ENCODE measurements around the gene RCAN1. TPM values are rescaled to one million over a fixed set of nuclear protein-coding genes. Genes with fewer than 3 reads are reported as not detected.
"Not testable (repeated sequence)": the region's sequence is repeated elsewhere in the genome, so short reads cannot be mapped to it uniquely, and the experiment has no call there.

Gene RCAN1
- total and polyA plus RNA-seq, 2 of the 13 experiments (the other 11 are each of a cell fraction or from before 2014, with no cell fraction given): 9.4 to 34.1 TPM

DNA sequence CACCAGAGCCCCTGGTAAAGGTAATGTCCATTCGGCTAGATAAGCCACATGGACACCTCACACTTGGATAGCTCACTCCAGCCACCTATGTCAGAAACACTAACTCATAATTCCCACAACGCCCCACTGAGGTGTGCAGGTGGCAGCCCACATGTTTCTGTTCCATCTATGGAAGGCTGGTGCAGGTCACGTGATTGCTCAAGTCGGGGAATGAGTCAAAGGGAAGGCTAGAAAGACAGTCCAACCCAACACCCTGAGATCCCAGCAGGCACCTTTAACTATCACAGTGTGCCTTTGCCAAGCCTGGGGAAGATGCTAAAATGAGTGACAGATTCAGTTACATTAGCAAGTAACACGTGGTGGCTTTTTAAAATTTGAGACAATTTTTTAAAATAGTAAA is 57.7 kb downstream of the RCAN1 start (continued):
- TF ChIP-seq ETV5 (CRISPR knock-in tag; IDR thresholded peaks at IDR 0.05; ENCODE audit: borderline replicate concordance): no peak
- TF ChIP-seq ZNF773 (CRISPR knock-in tag; IDR thresholded peaks at IDR 0.05; ENCODE audit: borderline replicate concordance): no peak

DNA sequence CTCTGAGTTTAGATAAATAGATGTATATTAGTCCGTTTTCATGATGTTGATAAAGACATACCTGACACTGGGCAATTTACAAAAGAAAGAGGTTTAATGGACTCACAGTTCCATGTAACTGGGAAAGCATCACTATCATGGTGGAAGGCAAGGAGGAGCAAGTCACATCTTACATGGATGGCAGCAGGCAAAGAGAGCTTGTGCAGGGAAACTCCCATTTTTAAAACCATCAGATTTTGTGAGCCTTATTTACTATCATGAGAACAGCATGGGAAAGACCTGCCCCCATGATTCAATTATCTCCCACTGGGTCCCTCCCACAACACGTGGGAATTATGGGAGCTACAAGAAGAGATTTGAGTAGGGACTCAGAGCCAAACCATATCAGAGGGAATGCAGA is 60.2 kb downstream of the RCAN1 start:
- H4K20me1 ChIP-seq (ENCODE audit: insufficient read depth, low read length); H2AFZ ChIP-seq (ENCODE audit: low read length); H3K9me3 ChIP-seq (ENCODE audit: low read length); BruUV-seq (replicated peaks); in situ Hi-C loops (cut with HindIII; ENCODE audit: extremely low pct_ligation_motif_present, low pct_unique_long_range_greater_than_20kb); H3K79me2 ChIP-seq (ENCODE audit: insufficient read depth, low read length); H3K9ac ChIP-seq (ENCODE audit: insufficient read depth, low read depth, low read length); H3K27ac ChIP-seq (ENCODE audit: extremely low read length, insufficient read depth, low read length); DNase-seq (ENCODE audit: low spot score); H3K4me1 ChIP-seq (ENCODE audit: insufficient read depth, low read length); POLR2A ChIA-PET; H3K36me3 ChIP-seq (replicated peaks in 1 of 2; ENCODE audit: control insufficient read depth in 1 of 2, insufficient read depth in 2 of 2, low read length in 2 of 2); FAIRE-seq; CTCF ChIA-PET (ENCODE audit: low intra/inter-chr PET ratio, low total read pairs); H3K27me3 ChIP-seq (ENCODE audit: control insufficient read depth in 1 of 2, insufficient read depth in 2 of 2, low read length in 2 of 2); H3K4me2 ChIP-seq (ENCODE audit: low read depth, low read length); ATAC-seq; H3K4me3 ChIP-seq (replicated peaks in 1 of 3; ENCODE audit: insufficient read depth in 1 of 3, low read depth in 2 of 3, low read length in 3 of 3); intact Hi-C loops (cut with micrococcal nuclease; ENCODE audit: unreplicated experiment): not testable (repeated sequence)
- WGBS (ENCODE audit: low lambda C conversion rate): 79% methylated on average over 2 of the region's 2 CpGs

DNA sequence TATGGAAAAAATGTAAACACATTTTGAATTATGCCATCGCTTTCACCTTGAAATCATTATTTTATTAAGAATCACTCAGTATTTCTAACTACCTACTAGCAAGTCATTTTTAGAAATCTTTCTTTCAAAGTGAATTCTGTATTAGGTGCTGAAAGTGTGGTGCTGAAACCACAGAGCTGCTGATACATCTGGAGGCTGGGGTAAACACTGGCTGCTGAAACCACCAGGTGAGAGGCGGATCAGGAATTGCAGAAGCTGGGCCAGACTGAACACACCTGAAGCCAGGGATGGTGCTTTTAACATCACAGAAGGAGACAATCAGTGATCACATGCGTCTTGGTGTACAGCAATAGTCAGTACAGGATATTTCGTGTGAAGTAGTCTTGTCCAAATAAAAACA is 60.7 kb downstream of the RCAN1 start:
- H3K27me3 ChIP-seq (ENCODE audit: control insufficient read depth in 1 of 2, insufficient read depth in 2 of 2, low read length in 2 of 2): no peaks in the 10 kb centered on the region
- no peak overlapping the region for H3K9ac ChIP-seq (ENCODE audit: insufficient read depth, low read depth, low read length)
- WGBS (ENCODE audit: low lambda C conversion rate): 90% methylated on average over 4 of the region's 4 CpGs
- H3K36me3 ChIP-seq (replicated peaks in 1 of 2; ENCODE audit: control insufficient read depth in 1 of 2, insufficient read depth in 2 of 2, low read length in 2 of 2): no peaks in the 10 kb centered on the region
- no peaks in the 10 kb centered on the region for H3K9me3 ChIP-seq (ENCODE audit: low read length)
- BruUV-seq (replicated peaks): no TSS peak
- H3K4me2 ChIP-seq (ENCODE audit: low read depth, low read length): no peak overlapping the region
- ChIA-PET CTCF (ENCODE audit: low intra/inter-chr PET ratio, low total read pairs) (no interaction called here), POLR2A (no interaction called here)
- in situ Hi-C loops (cut with HindIII; ENCODE audit: extremely low pct_ligation_motif_present, low pct_unique_long_range_greater_than_20kb) (no loop called here), intact Hi-C loops (cut with micrococcal nuclease; ENCODE audit: unreplicated experiment) (no loop called here)
- FAIRE-seq (no peak), DNase-seq (ENCODE audit: low spot score) (no peak), ATAC-seq (no peak)
- no peak overlapping the region for H2AFZ ChIP-seq (ENCODE audit: low read length)
- no peak overlapping the region for H3K27ac ChIP-seq (ENCODE audit: extremely low read length, insufficient read depth, low read length)
- no peaks in the 10 kb centered on the region for H3K4me1 ChIP-seq (ENCODE audit: insufficient read depth, low read length)
- no peaks in the 10 kb centered on the region for H4K20me1 ChIP-seq (ENCODE audit: insufficient read depth, low read length)
- H3K79me2 ChIP-seq (ENCODE audit: insufficient read depth, low read length): no peaks in the 10 kb centered on the region
- H3K4me3 ChIP-seq (replicated peaks in 1 of 3; ENCODE audit: insufficient read depth in 1 of 3, low read depth in 2 of 3, low read length in 3 of 3): no peak overlapping the region
- TF ChIP-seq, protein P1, sequence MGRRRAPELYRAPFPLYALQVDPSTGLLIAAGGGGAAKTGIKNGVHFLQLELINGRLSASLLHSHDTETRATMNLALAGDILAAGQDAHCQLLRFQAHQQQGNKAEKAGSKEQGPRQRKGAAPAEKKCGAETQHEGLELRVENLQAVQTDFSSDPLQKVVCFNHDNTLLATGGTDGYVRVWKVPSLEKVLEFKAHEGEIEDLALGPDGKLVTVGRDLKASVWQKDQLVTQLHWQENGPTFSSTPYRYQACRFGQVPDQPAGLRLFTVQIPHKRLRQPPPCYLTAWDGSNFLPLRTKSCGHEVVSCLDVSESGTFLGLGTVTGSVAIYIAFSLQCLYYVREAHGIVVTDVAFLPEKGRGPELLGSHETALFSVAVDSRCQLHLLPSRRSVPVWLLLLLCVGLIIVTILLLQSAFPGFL (CRISPR knock-in tag; IDR thresholded peaks at IDR 0.05): no peak
- TF ChIP-seq ZFYVE20 (CRISPR knock-in tag; IDR thresholded peaks at IDR 0.05; ENCODE audit: borderline replicate concordance, low read depth) (no peak), NFRKB (IDR thresholded peaks at IDR 0.05) (no peak), SYNCRIP (IDR thresholded peaks at IDR 0.05; ENCODE audit: insufficient read depth, low read depth, low read length) (no peak), ZNF441 (CRISPR knock-in tag; IDR thresholded peaks at IDR 0.05; ENCODE audit: borderline replicate concordance) (no peak), ZNF839 (CRISPR knock-in tag; IDR thresholded peaks at IDR 0.05; ENCODE audit: borderline replicate concordance) (no peak), NKX3-1 (CRISPR knock-in tag; IDR thresholded peaks at IDR 0.05) (no peak), ZNF235 (CRISPR knock-in tag; IDR thresholded peaks at IDR 0.05; ENCODE audit: borderline replicate concordance) (no peak), SCMH1 (CRISPR knock-in tag; IDR thresholded peaks at IDR 0.05; ENCODE audit: borderline replicate concordance) (no peak), HOXA7 (CRISPR knock-in tag; IDR thresholded peaks at IDR 0.05) (no peak)
- TF ChIP-seq, protein P2, sequence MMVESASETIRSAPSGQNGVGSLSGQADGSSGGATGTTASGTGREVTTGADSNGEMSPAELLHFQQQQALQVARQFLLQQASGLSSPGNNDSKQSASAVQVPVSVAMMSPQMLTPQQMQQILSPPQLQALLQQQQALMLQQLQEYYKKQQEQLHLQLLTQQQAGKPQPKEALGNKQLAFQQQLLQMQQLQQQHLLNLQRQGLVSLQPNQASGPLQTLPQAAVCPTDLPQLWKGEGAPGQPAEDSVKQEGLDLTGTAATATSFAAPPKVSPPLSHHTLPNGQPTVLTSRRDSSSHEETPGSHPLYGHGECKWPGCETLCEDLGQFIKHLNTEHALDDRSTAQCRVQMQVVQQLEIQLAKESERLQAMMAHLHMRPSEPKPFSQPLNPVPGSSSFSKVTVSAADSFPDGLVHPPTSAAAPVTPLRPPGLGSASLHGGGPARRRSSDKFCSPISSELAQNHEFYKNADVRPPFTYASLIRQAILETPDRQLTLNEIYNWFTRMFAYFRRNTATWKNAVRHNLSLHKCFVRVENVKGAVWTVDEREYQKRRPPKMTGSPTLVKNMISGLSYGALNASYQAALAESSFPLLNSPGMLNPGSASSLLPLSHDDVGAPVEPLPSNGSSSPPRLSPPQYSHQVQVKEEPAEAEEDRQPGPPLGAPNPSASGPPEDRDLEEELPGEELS (CRISPR knock-in tag; IDR thresholded peaks at IDR 0.05): no peak
- TF ChIP-seq, protein P3, sequence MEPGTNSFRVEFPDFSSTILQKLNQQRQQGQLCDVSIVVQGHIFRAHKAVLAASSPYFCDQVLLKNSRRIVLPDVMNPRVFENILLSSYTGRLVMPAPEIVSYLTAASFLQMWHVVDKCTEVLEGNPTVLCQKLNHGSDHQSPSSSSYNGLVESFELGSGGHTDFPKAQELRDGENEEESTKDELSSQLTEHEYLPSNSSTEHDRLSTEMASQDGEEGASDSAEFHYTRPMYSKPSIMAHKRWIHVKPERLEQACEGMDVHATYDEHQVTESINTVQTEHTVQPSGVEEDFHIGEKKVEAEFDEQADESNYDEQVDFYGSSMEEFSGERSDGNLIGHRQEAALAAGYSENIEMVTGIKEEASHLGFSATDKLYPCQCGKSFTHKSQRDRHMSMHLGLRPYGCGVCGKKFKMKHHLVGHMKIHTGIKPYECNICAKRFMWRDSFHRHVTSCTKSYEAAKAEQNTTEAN (CRISPR knock-in tag; conservative IDR thresholded peaks at IDR 0.05): no peak

Measured in HepG2 (cell line).